Fibroblast of lung (primary cell): Measurements from ENCODE around the gene CPXM1. TPM values are rescaled to one million over a fixed set of nuclear protein-coding genes. Genes with fewer than 3 reads are reported as not detected.

Experiments
- DNase-seq, 2 donors: peaks; one replicate each; pipeline versions ENCODE4 v3.0.0 to v3.0.0-alpha.2; 2010; ENCODE audit warnings: low read depth in 2 of 2
- H2AFZ ChIP-seq: 2 replicates; pipeline ENCODE4 v1.5.1; 2012; ENCODE audit warnings: low read length, control low read depth, inconsistent platforms
- H3K27ac ChIP-seq: 2 replicates; pipeline ENCODE4 v1.5.1; 2011; ENCODE audit warnings: low read length, control low read depth; ENCODE audit not compliant: insufficient read depth
- H3K27me3 ChIP-seq: 2 replicates; pipeline ENCODE4 v1.5.1; 2011; ENCODE audit warnings: mild to moderate bottlenecking, low read length; ENCODE audit not compliant: control insufficient read depth, insufficient read depth
- H3K36me3 ChIP-seq: 2 replicates; pipeline ENCODE4 v1.5.1; 2011; ENCODE audit warnings: low read length; ENCODE audit not compliant: control insufficient read depth, insufficient read depth
- H3K4me1 ChIP-seq: 2 replicates; pipeline ENCODE4 v1.5.1; 2011; ENCODE audit warnings: low read length; ENCODE audit not compliant: control insufficient read depth, insufficient read depth; ENCODE audit errors: extremely low read depth
- H3K4me2 ChIP-seq: 2 replicates; pipeline ENCODE4 v1.5.1; 2011; ENCODE audit warnings: low read length, control low read depth; ENCODE audit not compliant: insufficient read depth; ENCODE audit errors: extremely low read depth
- H3K4me3 ChIP-seq, 4 experiments: fragments of 200-600 bp in 1 of 4; sonication (generic) in 1 of 4; replicated peaks in 1 of 4; 2 replicates each; pipeline ENCODE4 v1.5.1; 2011 to 2016; ENCODE audit warnings: low read length in 4 of 4, low read depth in 3 of 4, mild to moderate bottlenecking in 3 of 4, control low read depth in 2 of 4, inconsistent platforms in 1 of 4, mixed read lengths in 1 of 4; ENCODE audit not compliant: insufficient read depth in 1 of 4; ENCODE audit errors: control extremely low read depth in 1 of 4
- H3K79me2 ChIP-seq: 2 replicates; pipeline ENCODE4 v1.5.1; 2012; ENCODE audit warnings: mild to moderate bottlenecking, low read length, inconsistent platforms; ENCODE audit not compliant: control insufficient read depth, insufficient read depth
- H3K9ac ChIP-seq: 2 replicates; pipeline ENCODE4 v1.5.1; 2011; ENCODE audit warnings: mild to moderate bottlenecking, low read length, control low read depth; ENCODE audit not compliant: insufficient read depth
- H3K9me3 ChIP-seq: 2 replicates; pipeline ENCODE4 v1.5.1; 2012; ENCODE audit warnings: low read depth, low read length; ENCODE audit not compliant: control insufficient read depth, insufficient read depth
- H4K20me1 ChIP-seq: 2 replicates; pipeline ENCODE4 v1.5.1; 2011; ENCODE audit warnings: low read length; ENCODE audit not compliant: control insufficient read depth, insufficient read depth; ENCODE audit errors: extremely low read depth
- EZH2 ChIP-seq: IDR thresholded peaks from 2 replicates; pipeline ENCODE4 v1.5.1; 2012; ENCODE audit warnings: low read length, control low read depth, mild to moderate bottlenecking; ENCODE audit errors: missing control alignments
- polyA plus RNA-seq, 2 donors: library from polyadenylated mRNA; depleted of rRNA in 1 of 2; stranded (reverse) in 1 of 2; unstranded in 1 of 2; fragments of >200 nt; gene quantifications; 2 replicates each; pipeline ENCODE4 v1.2.1, GENCODE V29; 2011 to 2012; ENCODE audit warnings: missing spikeins in 1 of 2
- total RNA-seq: library from RNA; depleted of rRNA; stranded (reverse); fragments of >200 nt; gene quantifications from 2 replicates; pipeline ENCODE4 v1.2.1, GENCODE V29; 2014
- TF ChIP-seq, protein P1 (sequence below), 2 donors: IDR thresholded peaks in 1 of 2; conservative IDR thresholded peaks in 1 of 2; 1 replicate in 1 of 2; 2 replicates in 1 of 2; pipeline ENCODE4 v1.5.1; 2011 to 2012; ENCODE audit warnings: low read length in 2 of 2, control low read depth in 1 of 2, inconsistent platforms in 1 of 2, low read depth in 1 of 2, mild to moderate bottlenecking in 1 of 2

Gene CPXM1
- total and polyA plus RNA-seq, 2 donors (not counting 1 experiment from before 2014, with no cell fraction given): 0.50 to 0.92 TPM

DNA sequence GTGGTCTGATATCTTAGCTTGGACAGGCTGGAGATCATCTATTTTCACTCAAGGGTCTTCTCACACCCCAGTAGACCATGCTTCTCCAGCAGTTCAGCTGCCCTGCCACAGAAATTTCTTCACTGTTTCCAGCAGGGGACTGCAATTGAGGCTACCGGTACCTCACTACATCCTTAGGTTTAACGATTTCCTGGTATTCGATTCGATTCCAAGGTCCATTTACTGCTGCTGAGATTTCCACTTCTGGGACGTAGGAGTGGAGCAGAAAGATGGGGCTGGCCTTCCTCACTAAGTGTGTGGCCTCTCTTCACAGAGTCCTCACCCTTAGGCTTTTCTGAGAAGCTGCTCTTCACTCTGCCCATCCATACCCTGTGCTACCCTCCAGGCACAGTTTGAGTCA, 46.3 kb upstream of the CPXM1 start:
- Histone ChIP-seq H3K4me2 (no peak overlapping the region), H3K4me1 (no peaks in the 10 kb centered on the region), H3K36me3 (peaks cover 4% of the 10 kb centered on the region), H3K27ac (no peak overlapping the region), H4K20me1 (no peaks in the 10 kb centered on the region), H3K9ac (no peak overlapping the region), H3K4me3 (no peak overlapping the region), H3K27me3 (no peaks in the 10 kb centered on the region), H3K9me3 (no peaks in the 10 kb centered on the region), H2AFZ (no peak overlapping the region), H3K79me2 (peaks cover 9% of the 10 kb centered on the region)
- no peak for DNase-seq
- TF ChIP-seq, protein P1, sequence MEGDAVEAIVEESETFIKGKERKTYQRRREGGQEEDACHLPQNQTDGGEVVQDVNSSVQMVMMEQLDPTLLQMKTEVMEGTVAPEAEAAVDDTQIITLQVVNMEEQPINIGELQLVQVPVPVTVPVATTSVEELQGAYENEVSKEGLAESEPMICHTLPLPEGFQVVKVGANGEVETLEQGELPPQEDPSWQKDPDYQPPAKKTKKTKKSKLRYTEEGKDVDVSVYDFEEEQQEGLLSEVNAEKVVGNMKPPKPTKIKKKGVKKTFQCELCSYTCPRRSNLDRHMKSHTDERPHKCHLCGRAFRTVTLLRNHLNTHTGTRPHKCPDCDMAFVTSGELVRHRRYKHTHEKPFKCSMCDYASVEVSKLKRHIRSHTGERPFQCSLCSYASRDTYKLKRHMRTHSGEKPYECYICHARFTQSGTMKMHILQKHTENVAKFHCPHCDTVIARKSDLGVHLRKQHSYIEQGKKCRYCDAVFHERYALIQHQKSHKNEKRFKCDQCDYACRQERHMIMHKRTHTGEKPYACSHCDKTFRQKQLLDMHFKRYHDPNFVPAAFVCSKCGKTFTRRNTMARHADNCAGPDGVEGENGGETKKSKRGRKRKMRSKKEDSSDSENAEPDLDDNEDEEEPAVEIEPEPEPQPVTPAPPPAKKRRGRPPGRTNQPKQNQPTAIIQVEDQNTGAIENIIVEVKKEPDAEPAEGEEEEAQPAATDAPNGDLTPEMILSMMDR (conservative IDR thresholded peaks at IDR 0.05 in 1 of 2, IDR thresholded peaks at IDR 0.05 in 1 of 2; ENCODE audit: low read depth in 1 of 2, low read length in 2 of 2): no peak
- no peak for TF ChIP-seq EZH2

DNA sequence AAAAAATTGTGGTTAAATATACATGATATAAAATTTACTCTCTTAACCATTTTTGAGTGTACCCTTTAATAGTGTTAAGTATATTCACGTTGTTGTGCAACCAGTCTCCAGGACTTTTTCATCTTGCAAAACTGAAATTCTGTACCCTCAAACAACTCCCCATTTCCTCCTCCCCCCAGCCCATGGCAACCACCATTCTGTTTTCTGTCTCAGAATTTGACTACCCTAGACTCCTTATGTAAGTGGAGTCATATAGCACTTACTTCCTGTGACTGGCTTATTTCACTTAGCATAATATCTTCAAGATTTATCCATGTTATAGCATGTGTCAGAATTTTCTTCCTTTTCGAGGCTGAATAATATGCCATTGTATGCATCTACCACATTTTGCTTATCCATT, 45.2 kb upstream of the CPXM1 start:
- Histone ChIP-seq H2AFZ (no peak overlapping the region), H3K4me1 (no peaks in the 10 kb centered on the region), H3K4me2 (no peak overlapping the region), H3K36me3 (peaks cover 4% of the 10 kb centered on the region), H3K79me2 (peaks cover 11% of the 10 kb centered on the region), H3K9me3 (no peaks in the 10 kb centered on the region), H3K27me3 (no peaks in the 10 kb centered on the region), H3K27ac (no peak overlapping the region), H4K20me1 (no peaks in the 10 kb centered on the region), H3K4me3 (no peak overlapping the region), H3K9ac (no peak overlapping the region)
- DNase-seq: no peak
- no peak for TF ChIP-seq EZH2
- TF ChIP-seq, protein P1 (conservative IDR thresholded peaks at IDR 0.05 in 1 of 2, IDR thresholded peaks at IDR 0.05 in 1 of 2; ENCODE audit: low read depth in 1 of 2, low read length in 2 of 2): no peak

DNA sequence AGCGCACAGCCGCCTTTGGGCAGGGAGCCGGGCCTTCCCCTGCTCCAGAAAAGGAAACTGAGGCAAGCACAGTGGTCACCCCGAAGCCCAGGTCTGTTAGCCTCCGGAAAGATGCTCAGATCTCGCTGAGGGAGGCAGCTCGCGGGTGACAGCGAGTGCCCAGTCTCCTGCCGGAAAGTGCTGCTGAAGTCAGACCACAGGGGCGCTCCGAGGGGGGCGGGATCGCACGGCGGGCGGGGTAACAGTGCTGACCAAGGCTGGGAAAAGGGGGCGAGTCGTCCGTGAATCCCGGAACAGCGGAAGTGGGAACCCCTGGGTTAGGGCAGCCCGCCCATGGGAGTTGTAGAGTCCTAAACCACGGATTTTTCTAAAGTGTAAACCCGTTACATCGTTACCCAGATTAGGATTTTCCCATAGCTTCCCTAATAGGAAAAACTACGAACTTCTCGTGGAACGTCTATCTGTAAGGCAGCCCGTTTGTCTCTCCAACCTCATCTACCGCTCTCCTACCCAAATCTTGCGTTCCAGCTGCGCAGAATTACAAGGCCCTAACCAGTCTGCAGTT, 40.6 kb upstream of the CPXM1 start:
- H3K4me1 ChIP-seq: no peaks in the 10 kb centered on the region
- peak overlapping the region; percentile 78 for H2AFZ ChIP-seq
- peak overlapping the region; percentile 63 to 92 (median 78) for H3K4me3 ChIP-seq
- H3K79me2 ChIP-seq: peaks cover 11% of the 10 kb centered on the region
- no peaks in the 10 kb centered on the region for H4K20me1 ChIP-seq
- peak overlapping the region; percentile 86 for H3K4me2 ChIP-seq
- TF ChIP-seq, protein P1 (conservative IDR thresholded peaks at IDR 0.05 in 1 of 2, IDR thresholded peaks at IDR 0.05 in 1 of 2; ENCODE audit: low read depth in 1 of 2, low read length in 2 of 2): no peak
- TF ChIP-seq EZH2: no peak
- peak; percentile 72 to 76 for DNase-seq
- peak overlapping the region; percentile 82 for H3K9ac ChIP-seq
- H3K36me3 ChIP-seq: peaks cover 7% of the 10 kb centered on the region
- H3K27ac ChIP-seq: peak overlapping the region; percentile 96
- no peaks in the 10 kb centered on the region for H3K27me3 ChIP-seq
- no peaks in the 10 kb centered on the region for H3K9me3 ChIP-seq
